ENCODE results near the gene SCN5A.

Gene SCN5A

GRCh38 chr3:38609386-38610111 lies 39.9 kb downstream of the SCN5A start:
- no peak for DNase-seq (ENCODE audit: low read depth)
- H3K4me3 ChIP-seq (ENCODE audit: control insufficient read depth, low read depth, low read length): no peak overlapping the region
- TF ChIP-seq CTCF (conservative IDR thresholded peaks at IDR 0.05; ENCODE audit: control insufficient read depth, insufficient read depth, low read depth, low read length): no peak

- no peak overlapping the region for H3K4me3 ChIP-seq (ENCODE audit: control insufficient read depth, low read depth, low read length)
- no peak for DNase-seq (ENCODE audit: low read depth)
- no peak for TF ChIP-seq CTCF (conservative IDR thresholded peaks at IDR 0.05; ENCODE audit: control insufficient read depth, insufficient read depth, low read depth, low read length)
Observed at GRCh38 chr3:38608961-38609360, 40.5 kb downstream of the SCN5A start.

GRCh38 chr3:38608086-38608775 lies 41.3 kb downstream of the SCN5A start:
- no peak overlapping the region for H3K4me3 ChIP-seq (ENCODE audit: control insufficient read depth, low read depth, low read length)
- no peak for TF ChIP-seq CTCF (conservative IDR thresholded peaks at IDR 0.05; ENCODE audit: control insufficient read depth, insufficient read depth, low read depth, low read length)
- DNase-seq (ENCODE audit: low read depth): no peak

GRCh38 chr3:38606561-38606960 lies 42.9 kb downstream of the SCN5A start:
- TF ChIP-seq CTCF (conservative IDR thresholded peaks at IDR 0.05; ENCODE audit: control insufficient read depth, insufficient read depth, low read depth, low read length): no peak
- no peak for DNase-seq (ENCODE audit: low read depth)
- no peak overlapping the region for H3K4me3 ChIP-seq (ENCODE audit: control insufficient read depth, low read depth, low read length)

- DNase-seq (ENCODE audit: low read depth): no peak
- no peak for TF ChIP-seq CTCF (conservative IDR thresholded peaks at IDR 0.05; ENCODE audit: control insufficient read depth, insufficient read depth, low read depth, low read length)
- H3K4me3 ChIP-seq (ENCODE audit: control insufficient read depth, low read depth, low read length): no peak overlapping the region
Observed at GRCh38 chr3:38605981-38606380, 43.5 kb downstream of the SCN5A start.

GRCh38 chr3:38604246-38604645 lies 45.2 kb downstream of the SCN5A start:
- no peak for TF ChIP-seq CTCF (conservative IDR thresholded peaks at IDR 0.05; ENCODE audit: control insufficient read depth, insufficient read depth, low read depth, low read length)
- H3K4me3 ChIP-seq (ENCODE audit: control insufficient read depth, low read depth, low read length): no peak overlapping the region
- no peak for DNase-seq (ENCODE audit: low read depth)
